H9 (cell line): ENCODE results near the gene LRP1. TPM values are rescaled to one million over a fixed set of nuclear protein-coding genes. Genes with fewer than 3 reads are reported as not detected.

Experiments
- DNase-seq: peaks from one replicate; pipeline ENCODE4 v3.0.0-alpha.2; 2017
- H2AFZ ChIP-seq: one replicate; pipeline ENCODE4 v1.6.1; 2013; ENCODE audit warnings: mild to moderate bottlenecking, low read length, control low read depth, moderate library complexity
- H2AK5ac ChIP-seq: 2 replicates; pipeline ENCODE4 v1.6.1; 2013; ENCODE audit warnings: low read length, control low read depth, mixed read lengths; ENCODE audit not compliant: insufficient read length
- H2BK120ac ChIP-seq: one replicate; pipeline ENCODE4 v1.6.1; 2013; ENCODE audit warnings: low read depth, mild to moderate bottlenecking, low read length, control low read depth, inconsistent platforms; ENCODE audit not compliant: poor library complexity, severe bottlenecking
- H2BK12ac ChIP-seq: 2 replicates; pipeline ENCODE4 v1.6.1; 2013; ENCODE audit warnings: low read length, control low read depth, mixed read lengths, low read depth; ENCODE audit not compliant: insufficient read length
- H2BK15ac ChIP-seq: 2 replicates; pipeline ENCODE4 v1.6.1; 2013; ENCODE audit warnings: low read depth, low read length, control low read depth
- H2BK20ac ChIP-seq: one replicate; pipeline ENCODE4 v1.6.1; 2013; ENCODE audit warnings: low read depth, mild to moderate bottlenecking, low read length, control low read depth, inconsistent platforms; ENCODE audit not compliant: poor library complexity, severe bottlenecking
- H2BK5ac ChIP-seq: 2 replicates; pipeline ENCODE4 v1.6.1; 2013; ENCODE audit warnings: low read length, control low read depth, mixed read lengths; ENCODE audit not compliant: insufficient read length
- H3K14ac ChIP-seq: 2 replicates; pipeline ENCODE4 v1.6.1; 2013; ENCODE audit warnings: low read length, control low read depth; ENCODE audit not compliant: insufficient read depth
- H3K18ac ChIP-seq: 2 replicates; pipeline ENCODE4 v1.6.1; 2013; ENCODE audit warnings: low read depth, mild to moderate bottlenecking, mixed read lengths, low read length, control low read depth; ENCODE audit not compliant: insufficient read length
- H3K23ac ChIP-seq: 2 replicates; pipeline ENCODE4 v1.6.1; 2013; ENCODE audit warnings: low read length, control low read depth, mixed read lengths, low read depth; ENCODE audit not compliant: insufficient read length
- H3K23me2 ChIP-seq: 2 replicates; pipeline ENCODE4 v1.6.1; 2013; ENCODE audit warnings: low read depth, mild to moderate bottlenecking, mixed read lengths, low read length, control low read depth; ENCODE audit not compliant: insufficient read length, poor library complexity, severe bottlenecking
- H3K27ac ChIP-seq: 2 replicates; pipeline ENCODE4 v1.5.1; 2013; ENCODE audit warnings: low read length, control low read depth, mixed read lengths, low read depth; ENCODE audit not compliant: insufficient read length
- H3K27me3 ChIP-seq: 2 replicates; pipeline ENCODE4 v1.6.1; 2013; ENCODE audit warnings: low read length, control low read depth, inconsistent platforms; ENCODE audit not compliant: insufficient read depth
- H3K4ac ChIP-seq: 2 replicates; pipeline ENCODE4 v1.6.1; 2013; ENCODE audit warnings: low read depth, mild to moderate bottlenecking, control low read depth, inconsistent platforms, low read length, moderate library complexity
- H3K4me1 ChIP-seq: 2 replicates; pipeline ENCODE4 v1.6.1; 2013; ENCODE audit warnings: low read length, control low read depth, inconsistent platforms; ENCODE audit not compliant: insufficient read depth
- H3K4me2 ChIP-seq: 2 replicates; pipeline ENCODE4 v1.6.1; 2013; ENCODE audit warnings: low read length, control low read depth, mixed read lengths; ENCODE audit not compliant: insufficient read length, insufficient read depth
- H3K56ac ChIP-seq: 2 replicates; pipeline ENCODE4 v1.6.1; 2013; ENCODE audit warnings: low read depth, mild to moderate bottlenecking, mixed read lengths, low read length, control low read depth; ENCODE audit not compliant: insufficient read length
- H3K79me1 ChIP-seq: 2 replicates; pipeline ENCODE4 v1.6.1; 2013; ENCODE audit warnings: low read depth, mild to moderate bottlenecking, moderate library complexity, low read length, control low read depth, inconsistent platforms; ENCODE audit not compliant: insufficient read depth, poor library complexity, severe bottlenecking
- H3K79me2 ChIP-seq: 2 replicates; pipeline ENCODE4 v1.6.1; 2013; ENCODE audit warnings: low read length, control low read depth, inconsistent platforms; ENCODE audit not compliant: insufficient read depth
- H3K9ac ChIP-seq: 2 replicates; pipeline ENCODE4 v1.6.1; 2013; ENCODE audit warnings: low read length, control low read depth, mixed read lengths; ENCODE audit not compliant: insufficient read length; ENCODE audit errors: extremely low read depth
- H3K9me3 ChIP-seq: one replicate; pipeline ENCODE4 v1.6.1; 2013; ENCODE audit warnings: low read depth, low read length, inconsistent platforms; ENCODE audit not compliant: control insufficient read depth
- H3T11ph ChIP-seq: one replicate; pipeline ENCODE4 v1.6.1; 2013; ENCODE audit warnings: mild to moderate bottlenecking, low read length, control low read depth, inconsistent platforms
- H4K20me1 ChIP-seq: one replicate; pipeline ENCODE4 v1.6.1; 2013; ENCODE audit not compliant: control insufficient read depth, insufficient read length, insufficient read depth
- H4K5ac ChIP-seq: 2 replicates; pipeline ENCODE4 v1.6.1; 2013; ENCODE audit warnings: low read depth, mild to moderate bottlenecking, mixed read lengths, low read length, control low read depth; ENCODE audit not compliant: insufficient read length
- H4K8ac ChIP-seq: replicated peaks from 2 replicates; pipeline ENCODE4 v1.6.1; 2013; ENCODE audit warnings: low read length, control low read depth, mixed read lengths, low read depth; ENCODE audit not compliant: insufficient read length
- H4K91ac ChIP-seq: 2 replicates; pipeline ENCODE4 v1.6.1; 2013; ENCODE audit warnings: low read depth, mild to moderate bottlenecking, moderate library complexity, mixed read lengths, low read length, control low read depth; ENCODE audit not compliant: insufficient read length
- H3K27ac Mint-ChIP-seq, 3 experiments: 2 replicates in 2 of 3; 3 replicates in 1 of 3; pipeline ENCODE4 v1.8.0; 2020 to 2021; ENCODE audit warnings: mixed read lengths in 3 of 3, mild to moderate bottlenecking in 1 of 3, moderate library complexity in 1 of 3
- H3K27me3 Mint-ChIP-seq: 2 replicates; pipeline ENCODE4 v1.8.0; 2021; ENCODE audit warnings: low read depth, mild to moderate bottlenecking, moderate library complexity, mixed read lengths
- H3K36me3 Mint-ChIP-seq, 3 experiments: 2 replicates in 2 of 3; 3 replicates in 1 of 3; pipeline ENCODE4 v1.8.0; 2020 to 2021; ENCODE audit warnings: low read depth in 3 of 3, mixed read lengths in 3 of 3; ENCODE audit not compliant: insufficient read depth in 1 of 3
- H3K4me1 Mint-ChIP-seq, 2 experiments: 2 replicates each; pipeline ENCODE4 v1.8.0; 2020; ENCODE audit warnings: mixed read lengths in 2 of 2
- H3K4me3 Mint-ChIP-seq, 2 experiments: 2 replicates in 1 of 2; 3 replicates in 1 of 2; pipeline ENCODE4 v1.8.0; 2020 to 2021; ENCODE audit warnings: mild to moderate bottlenecking in 2 of 2, mixed read lengths in 2 of 2, moderate library complexity in 1 of 2
- H3K9me3 Mint-ChIP-seq, 2 experiments: 2 replicates in 1 of 2; 3 replicates in 1 of 2; pipeline ENCODE4 v1.8.0; 2020; ENCODE audit warnings: mild to moderate bottlenecking in 2 of 2, mixed read lengths in 2 of 2, moderate library complexity in 1 of 2
- CTCF ChIP-seq: fragments of 200-600 bp; sonication (generic); conservative IDR thresholded peaks from 3 replicates; pipeline ENCODE4 v1.8.0; 2021; ENCODE audit warnings: antibody characterized with exemption, mild to moderate bottlenecking
- WGBS: extraction: QIAGEN DNeasy Blood & Tissue Kit; methylation state at CpG from one replicate; pipeline ENCODE4 v1.1.7; 2013; ENCODE audit warnings: missing lambda C conversion rate, low lambda C conversion rate, mixed read lengths; ENCODE audit not compliant: insufficient read length; ENCODE audit errors: extremely low coverage; 5-methylcytosine and 5-hydroxymethylcytosine counted together
- total RNA-seq: library from RNA; stranded (reverse); gene quantifications from 2 replicates; pipeline ENCODE4 v1.2.1, GENCODE V29; 2021

The LRP1 gene
- total RNA-seq, 1 experiment from 2014 or later: 115 TPM

DNA sequence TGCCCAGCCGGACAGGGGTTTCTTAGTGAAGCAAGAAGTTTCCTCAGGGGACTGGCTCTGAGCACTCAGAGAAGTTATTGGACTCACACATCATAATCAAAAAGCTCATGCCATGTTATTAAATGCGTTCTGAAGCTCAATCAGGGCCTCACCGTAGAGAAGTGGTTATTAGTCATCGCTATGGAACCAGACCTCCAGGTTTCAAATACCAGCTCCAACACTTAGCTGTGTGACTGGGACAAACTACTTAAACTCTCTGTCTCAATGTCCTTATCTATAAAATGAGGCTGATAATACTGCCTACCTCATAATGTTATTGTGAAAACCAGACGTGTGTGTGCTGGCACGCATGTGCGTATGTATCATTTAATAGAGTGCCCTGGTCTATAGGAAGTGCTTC, 24.4 kb upstream of the LRP1 start:
- Histone ChIP-seq H2BK5ac (no peak overlapping the region), H4K91ac (no peak overlapping the region), H4K8ac (no peak overlapping the region), H3K4me1 (no peaks in the 10 kb centered on the region), H2AK5ac (no peak overlapping the region), H3K9me3 (no peaks in the 10 kb centered on the region), H3K18ac (no peak overlapping the region), H3K79me1 (no peaks in the 10 kb centered on the region), H3K27me3 (no peaks in the 10 kb centered on the region), H3K4me2 (no peak overlapping the region), H3K27ac (no peak overlapping the region), H3K23me2 (no peaks in the 10 kb centered on the region), H3T11ph (no peak overlapping the region), H2BK120ac (no peak overlapping the region), H2BK20ac (no peak overlapping the region), H2AFZ (no peak overlapping the region), H3K79me2 (no peaks in the 10 kb centered on the region), H3K9ac (no peak overlapping the region), H3K4ac (no peak overlapping the region), H3K14ac (no peak overlapping the region), H3K56ac (no peak overlapping the region), H2BK12ac (no peak overlapping the region), H2BK15ac (no peak overlapping the region), H3K23ac (no peak overlapping the region), H4K20me1 (no peaks in the 10 kb centered on the region), H4K5ac (no peak overlapping the region)
- H3K27ac Mint-ChIP-seq: no peak overlapping the region
- no peak for TF ChIP-seq CTCF
- no peaks in the 10 kb centered on the region for H3K27me3 Mint-ChIP-seq
- no CpG with 5 or more reads among the region's 7 CpGs for WGBS
- H3K4me1 Mint-ChIP-seq: peaks cover 0 to 10% of the 10 kb centered on the region in 2 experiments; a peak in 3 of 4 replicates
- no peaks in the 10 kb centered on the region for H3K9me3 Mint-ChIP-seq
- H3K36me3 Mint-ChIP-seq: peaks cover 2 to 58% (median 42%) of the 10 kb centered on the region in 3 experiments
- no peak overlapping the region for H3K4me3 Mint-ChIP-seq
- DNase-seq: no peak
